Choroid plexus epithelial cell (primary cell): ENCODE data around the gene PGM1.

Experiments used
- DNase-seq: peaks from one replicate; pipeline ENCODE4 v3.0.0-alpha.2; 2010; ENCODE audit warnings: low read depth
- H3K4me3 ChIP-seq: 2 replicates; pipeline ENCODE4 v1.5.1; 2011; ENCODE audit warnings: low read depth, mild to moderate bottlenecking, control low read depth, low read length, moderate library complexity
- TF ChIP-seq, protein P1 (sequence below): conservative IDR thresholded peaks from 2 replicates; pipeline ENCODE4 v1.5.1; 2011; ENCODE audit warnings: low read depth, mild to moderate bottlenecking, control low read depth, inconsistent platforms, low read length, moderate library complexity

Gene PGM1

DNA sequence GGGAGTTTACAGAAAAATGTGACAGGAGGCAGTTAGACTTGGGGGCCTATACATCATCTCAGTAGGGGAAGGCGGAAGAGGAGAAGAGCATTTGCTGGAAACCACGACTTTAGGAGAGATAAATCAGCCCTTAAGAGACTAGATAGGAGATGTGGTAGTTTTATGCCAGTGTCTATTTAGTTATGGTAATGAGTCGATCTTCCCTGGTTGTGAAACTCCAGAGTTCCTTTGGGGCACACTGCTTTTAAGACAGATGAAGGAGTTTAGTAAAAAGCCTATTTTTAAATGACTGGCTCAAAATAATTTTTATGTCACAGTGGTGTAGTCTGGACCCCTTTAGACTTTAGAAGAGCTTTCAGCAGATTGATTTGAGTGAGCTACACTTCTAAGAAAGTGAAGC is 7.8 kb downstream of the PGM1 start:
- TF ChIP-seq, protein P1, sequence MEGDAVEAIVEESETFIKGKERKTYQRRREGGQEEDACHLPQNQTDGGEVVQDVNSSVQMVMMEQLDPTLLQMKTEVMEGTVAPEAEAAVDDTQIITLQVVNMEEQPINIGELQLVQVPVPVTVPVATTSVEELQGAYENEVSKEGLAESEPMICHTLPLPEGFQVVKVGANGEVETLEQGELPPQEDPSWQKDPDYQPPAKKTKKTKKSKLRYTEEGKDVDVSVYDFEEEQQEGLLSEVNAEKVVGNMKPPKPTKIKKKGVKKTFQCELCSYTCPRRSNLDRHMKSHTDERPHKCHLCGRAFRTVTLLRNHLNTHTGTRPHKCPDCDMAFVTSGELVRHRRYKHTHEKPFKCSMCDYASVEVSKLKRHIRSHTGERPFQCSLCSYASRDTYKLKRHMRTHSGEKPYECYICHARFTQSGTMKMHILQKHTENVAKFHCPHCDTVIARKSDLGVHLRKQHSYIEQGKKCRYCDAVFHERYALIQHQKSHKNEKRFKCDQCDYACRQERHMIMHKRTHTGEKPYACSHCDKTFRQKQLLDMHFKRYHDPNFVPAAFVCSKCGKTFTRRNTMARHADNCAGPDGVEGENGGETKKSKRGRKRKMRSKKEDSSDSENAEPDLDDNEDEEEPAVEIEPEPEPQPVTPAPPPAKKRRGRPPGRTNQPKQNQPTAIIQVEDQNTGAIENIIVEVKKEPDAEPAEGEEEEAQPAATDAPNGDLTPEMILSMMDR = no peak
- H3K4me3 ChIP-seq = no peak overlapping the region
- no peak for DNase-seq

DNA sequence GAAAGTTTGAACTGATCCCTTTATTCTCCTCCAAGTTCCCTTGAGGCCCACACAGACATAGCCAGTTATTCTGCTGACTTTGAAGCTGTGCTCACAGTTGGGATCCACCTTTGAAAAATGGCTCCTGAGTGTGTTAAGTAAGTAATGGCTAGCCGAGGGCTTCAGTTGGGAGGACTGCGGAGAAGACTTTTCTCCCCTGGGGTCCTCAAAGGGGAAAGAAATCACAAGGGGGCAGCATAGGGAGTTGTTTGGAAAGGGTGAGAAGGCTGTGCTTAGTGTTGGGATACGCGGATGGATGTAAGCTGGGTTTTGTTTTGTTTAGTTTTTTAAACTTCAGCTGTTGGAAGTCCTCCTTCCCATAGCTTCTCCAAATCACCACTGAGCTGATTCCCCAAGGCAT is 8.3 kb downstream of the PGM1 start:
- no peak overlapping the region for H3K4me3 ChIP-seq
- DNase-seq = no peak
- TF ChIP-seq, protein P1 = no peak

DNA sequence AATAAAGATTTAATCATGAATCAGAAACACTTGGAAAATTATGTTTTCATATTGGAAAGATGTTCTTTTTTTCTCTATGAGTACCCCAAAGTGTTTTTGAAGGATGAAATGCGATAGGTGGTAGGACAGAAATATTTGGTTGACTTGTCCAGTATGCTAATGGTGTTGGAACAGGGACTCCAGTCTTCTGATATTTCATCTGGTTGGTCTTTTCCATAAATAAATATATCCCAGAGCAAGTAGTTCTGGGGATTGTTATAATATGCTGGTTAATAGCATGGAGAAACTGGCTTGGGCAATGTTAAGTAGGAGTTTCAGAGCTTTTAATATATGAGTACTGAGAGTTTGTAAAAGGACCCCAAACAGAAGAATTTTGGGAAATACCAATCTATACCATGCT is 8.7 kb downstream of the PGM1 start:
- H3K4me3 ChIP-seq = no peak overlapping the region
- no peak for DNase-seq
- TF ChIP-seq, protein P1 = no peak

DNA sequence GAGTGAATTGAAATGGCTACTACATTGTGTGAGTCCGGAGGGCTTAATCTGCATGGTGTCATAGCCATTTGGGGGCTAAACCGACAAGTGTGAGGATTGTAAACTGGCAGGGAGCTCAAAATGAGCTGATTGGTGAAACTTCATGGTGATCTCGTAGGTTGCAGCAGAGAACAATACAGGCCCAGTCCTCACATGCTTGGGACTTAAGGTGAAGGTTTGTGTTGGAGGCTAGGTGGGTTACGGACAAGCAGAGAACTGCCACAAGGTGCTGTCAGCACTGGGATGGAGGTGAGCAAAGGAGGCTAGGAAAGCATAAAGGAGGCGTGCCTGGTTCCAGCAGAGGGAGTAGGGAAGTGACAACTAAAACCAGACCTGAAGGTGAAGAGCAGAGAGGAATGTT is 9.4 kb downstream of the PGM1 start:
- H3K4me3 ChIP-seq = no peak overlapping the region
- TF ChIP-seq, protein P1 = no peak
- DNase-seq = no peak

DNA sequence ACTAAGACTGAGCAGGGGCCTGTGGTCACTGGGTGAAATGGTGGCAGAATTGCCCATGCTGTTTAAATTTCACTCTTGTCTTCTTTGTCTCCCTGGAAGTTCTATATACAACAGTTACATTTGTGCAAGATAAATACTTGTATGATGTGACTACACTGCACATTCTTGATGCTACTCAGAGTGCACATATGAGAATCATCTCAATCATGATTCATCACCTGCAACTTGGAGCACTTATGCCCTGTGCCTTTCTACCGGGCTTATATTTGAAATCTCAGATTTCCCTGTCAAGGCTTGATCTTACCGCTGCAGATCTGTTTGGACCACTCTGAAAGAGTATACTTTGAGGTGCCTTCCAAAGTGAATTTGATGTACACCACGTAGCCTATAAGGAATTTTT is 10.6 kb downstream of the PGM1 start:
- no peak for DNase-seq
- H3K4me3 ChIP-seq = no peak overlapping the region
- TF ChIP-seq, protein P1 = no peak

DNA sequence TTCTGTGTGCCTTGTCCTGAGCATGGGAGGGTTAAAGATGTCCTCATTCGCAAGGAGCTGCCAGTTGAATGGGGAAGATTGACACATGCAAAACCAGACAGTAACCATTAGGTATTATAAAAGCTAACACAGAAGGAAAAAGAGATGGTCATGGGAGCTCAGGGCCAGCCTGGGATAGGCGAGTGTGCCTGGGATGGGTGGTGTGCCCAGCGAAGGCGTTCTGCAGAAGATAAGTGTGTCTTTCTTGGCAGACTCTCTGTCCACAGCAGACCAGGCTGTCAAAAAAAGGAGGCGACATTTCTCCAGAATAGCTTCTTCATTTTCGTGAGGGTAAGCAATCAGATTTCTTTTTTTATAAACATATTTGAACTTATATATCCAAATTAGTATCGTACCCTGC is 14.1 kb downstream of the PGM1 start:
- TF ChIP-seq, protein P1 = no peak
- no peak overlapping the region for H3K4me3 ChIP-seq
- no peak for DNase-seq

DNA sequence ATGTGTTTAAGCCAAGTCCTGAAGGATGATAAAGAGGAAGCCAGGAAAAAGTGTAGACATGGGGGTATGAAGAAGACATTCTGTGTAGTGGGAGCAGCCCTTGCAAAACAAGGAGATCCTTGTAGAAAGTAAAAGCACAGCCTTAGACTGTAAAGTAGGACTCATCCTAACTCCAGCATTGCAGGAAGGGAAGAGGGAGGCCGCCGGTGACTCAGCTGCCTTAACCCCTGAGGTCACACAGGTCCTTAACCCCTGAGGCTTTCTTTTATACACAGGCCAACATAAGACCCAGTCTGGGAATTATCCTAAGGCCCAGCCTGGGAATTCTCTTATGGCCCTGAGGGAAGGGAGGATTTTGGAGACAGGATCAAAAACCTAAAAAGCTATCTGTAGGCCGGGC is 18.0 kb downstream of the PGM1 start:
- H3K4me3 ChIP-seq = no peak overlapping the region
- TF ChIP-seq, protein P1 = no peak
- no peak for DNase-seq
